Kidney glomerular epithelial cell (primary cell): ENCODE data around the gene CCNY.
"Not testable (repeated sequence)": the region's sequence is repeated elsewhere in the genome, so short reads cannot be mapped to it uniquely, and the experiment has no call there.

Source experiments
- DNase-seq: peaks from one replicate; lab custom pipeline; 2025; lab: John Stamatoyannopoulos, UW

The CCNY gene

DNA sequence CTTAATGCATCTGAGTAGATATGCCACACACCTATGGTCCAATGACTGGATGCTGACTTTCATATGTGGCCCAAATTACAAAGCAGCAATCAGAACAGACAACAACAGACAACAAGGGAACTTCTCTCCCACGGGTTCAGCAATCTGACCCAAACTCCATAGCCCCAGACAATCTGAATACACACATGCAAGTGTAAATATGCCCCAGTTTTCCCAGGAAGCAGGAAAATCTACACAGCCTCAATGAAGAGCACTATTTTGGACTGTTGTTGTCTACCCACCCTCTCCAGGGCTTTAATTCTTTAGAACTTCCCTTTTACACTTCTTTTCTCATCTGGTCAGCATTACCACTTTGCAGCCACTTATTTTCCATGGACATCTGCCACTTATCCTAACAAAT lies 2.0 kb upstream of the CCNY start:
- DNase-seq = no peak

DNA sequence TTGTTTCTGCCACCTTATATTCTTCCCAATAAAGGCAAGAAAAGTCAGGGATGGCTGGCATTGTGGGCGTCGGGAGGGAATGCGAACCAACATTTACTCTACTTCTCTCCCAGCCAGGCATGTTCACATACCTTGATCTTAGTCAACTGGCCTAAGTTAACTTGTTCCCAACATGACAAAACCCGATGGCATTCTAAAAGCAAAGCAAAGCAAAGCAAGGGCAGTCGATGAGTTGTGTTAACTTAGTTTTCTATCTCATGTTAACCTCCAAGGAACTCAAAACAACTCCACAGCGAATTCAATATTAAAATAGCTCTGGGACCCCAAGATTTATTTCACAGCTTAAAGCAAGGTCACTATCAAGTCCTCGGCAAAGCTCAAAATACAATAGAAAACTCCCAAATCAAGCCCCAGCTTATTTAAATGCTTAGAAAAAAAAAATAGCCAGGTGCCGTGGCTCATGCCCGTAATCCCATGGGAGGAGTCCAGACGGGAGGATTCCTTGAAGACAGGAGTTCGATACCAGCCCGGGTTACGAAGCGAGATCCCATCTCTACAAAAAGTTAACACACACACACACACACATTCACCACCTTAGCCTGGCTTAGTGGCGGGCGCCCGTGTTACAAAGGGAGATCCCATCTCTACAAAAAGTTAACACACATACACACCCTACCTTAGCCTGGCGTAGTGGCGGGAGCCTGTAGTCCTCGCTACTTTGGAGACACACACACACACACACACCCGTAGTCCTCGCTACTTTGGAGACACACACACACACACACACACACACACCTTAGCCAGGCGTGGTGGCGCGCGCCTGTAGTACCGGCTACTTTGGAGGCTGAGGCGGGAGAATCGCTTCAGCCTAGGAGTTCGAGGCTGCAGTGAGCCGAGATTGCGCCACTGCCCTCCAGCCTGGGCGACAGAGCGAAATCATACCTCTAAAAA lies 901 bp upstream of the CCNY start:
- peak; percentile 43 for DNase-seq

DNA sequence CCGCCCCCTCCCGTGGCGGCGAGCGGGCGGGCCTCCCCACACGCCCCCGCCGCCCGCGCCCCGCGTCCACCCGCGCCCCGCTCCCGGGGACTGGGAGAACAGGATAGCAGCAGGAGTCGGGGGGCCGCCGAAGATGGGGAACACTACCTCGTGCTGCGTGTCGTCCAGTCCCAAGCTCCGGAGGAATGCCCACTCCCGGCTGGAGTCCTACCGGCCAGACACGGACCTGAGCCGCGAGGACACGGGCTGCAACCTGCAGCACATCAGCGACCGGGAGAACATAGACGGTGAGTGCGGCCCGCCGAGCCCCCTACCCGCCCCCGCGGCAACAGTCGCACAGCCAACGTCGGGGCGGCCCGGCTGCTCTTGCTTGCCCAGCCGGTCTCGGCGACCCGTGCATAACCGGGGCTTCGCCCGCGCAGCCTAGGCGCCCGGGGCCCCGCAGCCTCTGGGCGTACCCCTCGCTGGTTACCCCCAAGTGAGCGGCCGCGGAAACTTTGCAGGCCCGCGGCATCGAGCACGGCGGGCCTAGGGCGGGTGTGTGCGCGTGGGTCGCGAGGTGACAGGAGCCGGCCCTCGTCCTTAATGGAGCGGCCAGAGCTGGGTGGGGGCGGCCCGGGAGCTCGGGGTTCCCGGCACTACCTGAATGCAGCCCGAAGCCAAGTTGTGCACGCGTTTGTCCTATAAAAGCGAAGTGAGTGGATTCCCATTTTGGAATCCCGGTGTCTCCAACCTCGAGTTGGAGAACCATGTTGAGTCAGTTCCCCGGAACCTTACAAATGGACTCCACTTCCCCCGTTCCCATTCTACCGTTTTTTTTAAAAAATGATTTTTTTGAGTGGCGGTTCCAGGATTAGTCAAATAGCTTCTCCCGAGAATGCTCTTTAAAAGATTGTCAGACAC lies 863 bp downstream of the CCNY start:
- DNase-seq = no peak

DNA sequence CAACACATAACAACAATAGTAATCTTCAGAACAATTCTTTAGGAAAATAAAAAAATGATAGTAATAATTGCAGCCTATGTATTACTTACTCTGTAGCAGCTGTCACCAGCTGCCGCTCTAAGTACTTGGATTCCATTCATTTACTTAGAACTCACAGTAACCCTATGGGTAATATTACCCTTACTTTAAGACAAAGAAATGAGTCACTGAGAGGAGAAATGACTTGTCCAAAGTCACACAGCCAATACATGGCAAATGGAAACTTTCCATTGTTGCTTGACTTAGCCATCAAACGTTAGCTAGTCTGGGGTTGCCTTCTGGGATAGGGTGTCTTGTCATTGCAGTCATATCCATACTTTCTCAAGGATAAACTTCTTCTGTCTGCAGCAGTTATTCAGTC lies 3.6 kb downstream of the CCNY start:
- DNase-seq = no peak

DNA sequence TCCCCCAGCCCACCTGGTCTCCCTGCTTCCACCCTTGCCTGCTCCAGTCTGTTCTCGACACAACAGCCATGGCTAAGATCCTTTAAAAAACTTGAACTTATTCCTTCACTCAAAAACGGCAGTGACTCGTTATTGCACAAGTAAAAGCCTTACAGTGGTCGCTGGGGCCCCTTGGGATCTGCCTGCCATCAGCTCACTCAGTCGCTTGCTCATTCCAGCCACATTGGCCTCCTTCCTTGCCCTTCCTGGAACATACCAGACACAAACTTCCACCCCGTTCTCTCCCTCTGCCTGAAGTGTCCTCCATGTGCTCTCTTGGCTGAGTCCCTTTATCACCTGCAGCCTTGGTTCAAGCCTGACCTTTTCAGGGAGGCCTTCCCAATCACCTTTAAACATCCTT lies 4.7 kb downstream of the CCNY start:
- no peak for DNase-seq

DNA sequence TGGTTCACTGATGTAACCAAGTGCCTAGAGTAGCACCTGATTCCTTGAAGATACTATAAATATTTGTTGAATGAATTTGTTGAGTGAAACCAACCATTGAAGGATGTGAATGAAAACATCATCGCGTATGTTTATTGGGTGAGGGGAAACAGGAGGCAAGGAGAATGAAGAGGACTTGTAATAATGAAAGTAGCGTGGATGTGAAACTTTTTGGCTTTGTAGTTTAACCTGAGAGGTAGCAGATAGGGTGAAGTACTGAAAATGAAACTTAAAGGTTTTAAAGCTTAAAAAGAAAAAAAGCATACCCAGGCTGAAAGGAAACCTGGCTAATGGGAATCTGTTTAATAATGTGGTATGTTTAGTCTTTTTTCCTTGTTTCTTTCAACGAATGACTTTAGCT lies 5.2 kb downstream of the CCNY start:
- DNase-seq = no peak

DNA sequence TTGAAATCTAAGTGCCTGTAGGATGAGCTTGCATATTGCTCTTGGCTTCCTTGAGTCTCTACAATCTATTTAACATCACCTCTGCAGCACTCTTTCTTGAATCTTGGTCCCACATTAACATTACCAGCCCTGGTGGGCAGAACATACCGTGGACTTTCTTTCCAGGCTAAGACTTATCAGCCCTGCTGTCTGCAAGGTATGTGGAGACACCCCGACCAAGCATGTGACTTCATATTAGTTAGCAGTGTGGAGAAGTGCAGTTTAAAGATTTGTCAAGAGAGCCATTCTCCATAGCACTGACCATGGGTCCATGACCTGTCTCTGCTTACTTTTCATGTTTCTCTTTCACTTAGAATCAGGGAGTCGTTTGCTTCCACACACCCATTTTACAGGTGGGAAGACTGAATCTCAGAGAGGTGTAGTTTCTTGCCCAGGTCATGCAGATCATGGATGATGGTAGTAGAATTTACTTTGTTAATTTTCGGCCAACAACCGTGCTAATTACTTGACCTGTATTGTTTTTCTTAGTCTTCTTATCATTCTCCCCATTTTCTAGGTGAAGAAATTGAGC lies 6.0 kb downstream of the CCNY start:
- no peak for DNase-seq

DNA sequence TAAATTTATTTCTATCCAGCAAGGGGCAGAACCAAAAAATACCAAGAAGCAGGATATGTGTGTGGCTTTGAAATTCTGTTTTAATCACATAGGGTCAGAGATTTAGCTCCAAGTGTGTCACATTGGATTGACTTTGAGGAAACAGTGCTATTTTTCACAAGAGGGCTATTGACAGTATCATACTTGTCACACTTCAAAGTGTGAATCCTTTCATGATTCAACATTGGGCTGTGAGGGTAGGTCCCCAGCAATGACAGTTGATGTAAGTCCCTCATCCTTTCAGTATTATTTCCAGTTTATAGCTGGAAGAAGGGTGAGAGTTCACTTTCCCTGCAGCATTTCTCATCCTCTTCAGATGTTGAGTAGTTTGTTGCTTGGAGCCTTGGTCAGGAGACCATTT lies 7.4 kb downstream of the CCNY start:
- no peak for DNase-seq

DNA sequence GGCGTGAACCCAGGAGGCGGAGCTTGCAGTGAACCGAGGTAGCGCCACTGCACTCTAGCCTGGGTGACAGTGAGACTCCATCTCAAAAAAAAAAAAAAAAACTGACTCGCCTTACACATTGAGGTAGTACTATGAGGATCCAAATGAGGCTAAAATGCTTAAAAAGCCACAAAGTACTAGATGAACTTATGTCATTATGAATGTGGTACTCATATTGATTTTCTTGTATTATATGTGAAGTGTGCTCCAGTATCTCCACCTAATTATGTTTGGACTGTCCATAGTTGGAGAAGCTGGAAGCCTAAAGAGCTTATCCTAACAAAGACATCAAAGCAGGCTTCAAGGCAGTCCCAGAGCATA lies 9.1 kb downstream of the CCNY start:
- no peak for DNase-seq

DNA sequence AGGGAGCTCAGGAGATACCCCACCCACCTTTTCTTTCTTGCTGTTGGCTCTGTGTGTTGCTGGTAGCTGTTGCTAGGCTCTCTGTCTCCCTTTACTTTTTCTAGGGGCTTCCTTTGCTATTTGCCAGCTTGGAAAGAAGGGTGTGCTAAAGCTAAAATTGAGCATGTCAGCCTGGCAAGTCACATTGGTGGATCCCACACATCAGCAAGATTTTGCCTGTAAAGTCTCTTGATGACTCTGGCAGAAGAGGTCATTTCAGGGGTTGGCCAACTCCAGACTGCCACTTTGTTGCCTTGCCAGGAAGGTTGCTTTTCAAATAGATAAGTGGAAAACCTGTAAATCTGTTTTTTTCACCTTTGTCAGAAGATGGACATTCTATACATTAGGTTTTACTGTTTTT lies 9.9 kb downstream of the CCNY start:
- no peak for DNase-seq

DNA sequence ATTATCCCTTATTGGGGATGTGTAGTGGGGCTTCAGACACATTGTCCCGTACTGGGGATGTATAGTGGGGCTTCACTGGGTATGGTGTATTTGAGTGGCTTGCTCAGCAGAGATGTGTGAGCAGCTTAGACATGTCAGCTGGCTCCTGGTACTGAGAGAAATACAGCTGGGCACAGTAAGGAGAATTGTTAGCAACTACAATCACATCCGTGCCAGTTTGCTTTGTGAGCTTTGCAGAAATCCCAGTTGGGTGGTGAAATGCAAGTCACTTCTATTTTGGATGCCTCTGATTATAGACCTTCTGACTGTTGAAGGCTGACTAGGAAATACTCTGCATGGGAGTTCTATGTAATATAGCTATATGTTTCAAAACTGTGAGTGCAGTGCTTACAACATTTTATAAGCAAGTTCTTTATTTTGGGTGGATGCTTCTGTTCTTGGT lies 10.8 kb downstream of the CCNY start:
- DNase-seq = no peak

DNA sequence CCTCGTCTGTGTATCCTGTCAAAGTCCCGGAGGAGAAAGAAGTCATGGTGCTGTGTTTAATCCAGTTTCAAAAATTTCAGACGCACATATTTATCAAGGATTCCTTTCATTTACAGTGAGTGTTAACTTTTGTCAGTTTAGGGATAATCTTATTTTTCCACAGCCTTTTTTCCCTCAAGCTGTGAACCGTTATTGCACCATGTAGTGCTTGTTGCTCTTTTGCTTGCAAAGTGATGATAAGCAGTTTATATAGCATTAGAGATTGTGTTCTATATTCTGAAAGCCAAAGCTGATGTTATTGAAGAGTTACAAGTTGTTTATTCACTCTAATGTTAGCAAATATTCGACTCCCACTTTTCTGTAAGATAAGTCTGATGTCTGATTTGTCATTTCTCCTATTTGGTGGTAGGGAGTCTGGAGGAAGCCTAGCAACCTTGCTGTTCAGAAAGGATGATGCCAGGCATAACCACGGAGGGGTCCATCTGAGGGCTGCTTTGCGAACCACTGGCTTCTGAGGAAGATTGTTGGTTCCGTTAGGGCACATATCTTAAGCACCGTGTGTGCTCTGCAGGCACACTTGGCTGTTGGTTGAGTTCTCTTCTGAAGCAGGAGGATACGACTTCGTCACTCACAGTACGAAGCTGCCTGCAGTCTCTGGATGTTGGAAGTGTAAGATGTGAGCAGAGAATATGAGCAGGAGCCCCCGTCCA lies 11.7 kb downstream of the CCNY start:
- DNase-seq = no peak

DNA sequence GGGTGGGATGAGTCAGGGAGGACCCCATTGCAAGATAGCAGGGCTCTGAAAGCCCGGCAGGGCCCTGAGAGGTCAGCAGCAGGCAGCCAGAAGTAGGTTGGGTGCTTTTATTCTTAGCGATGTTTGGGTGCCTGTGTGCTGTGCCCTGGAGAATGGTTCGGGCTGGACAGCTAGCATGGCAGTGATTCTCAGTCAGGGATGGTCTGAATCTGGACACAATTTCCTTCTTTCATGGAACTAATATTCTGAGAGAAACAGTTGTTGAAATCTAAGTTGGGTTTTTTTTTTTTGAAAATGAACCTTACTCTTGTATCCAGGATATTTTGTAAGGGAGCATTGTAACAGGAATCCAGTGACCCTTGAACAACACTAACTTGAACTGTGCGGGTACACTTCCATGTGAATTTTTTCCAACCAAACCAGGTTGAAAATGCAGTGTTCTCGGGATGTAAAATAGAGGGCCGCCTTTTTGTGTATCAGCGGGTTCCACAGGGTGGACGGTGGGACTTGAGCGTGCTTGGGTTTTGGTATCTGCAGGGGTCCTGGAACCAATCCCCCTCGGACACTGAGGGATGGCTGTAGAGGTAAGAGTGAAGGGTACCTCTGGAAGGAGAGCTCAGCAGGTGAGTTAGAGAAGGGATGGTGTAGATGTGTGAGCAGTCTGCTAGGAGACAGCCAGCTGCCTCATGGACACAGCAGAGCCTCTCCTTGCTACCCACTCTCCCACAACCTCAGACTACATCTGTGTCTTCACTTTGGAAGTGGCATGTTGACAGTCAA lies 12.5 kb downstream of the CCNY start:
- no peak for DNase-seq

DNA sequence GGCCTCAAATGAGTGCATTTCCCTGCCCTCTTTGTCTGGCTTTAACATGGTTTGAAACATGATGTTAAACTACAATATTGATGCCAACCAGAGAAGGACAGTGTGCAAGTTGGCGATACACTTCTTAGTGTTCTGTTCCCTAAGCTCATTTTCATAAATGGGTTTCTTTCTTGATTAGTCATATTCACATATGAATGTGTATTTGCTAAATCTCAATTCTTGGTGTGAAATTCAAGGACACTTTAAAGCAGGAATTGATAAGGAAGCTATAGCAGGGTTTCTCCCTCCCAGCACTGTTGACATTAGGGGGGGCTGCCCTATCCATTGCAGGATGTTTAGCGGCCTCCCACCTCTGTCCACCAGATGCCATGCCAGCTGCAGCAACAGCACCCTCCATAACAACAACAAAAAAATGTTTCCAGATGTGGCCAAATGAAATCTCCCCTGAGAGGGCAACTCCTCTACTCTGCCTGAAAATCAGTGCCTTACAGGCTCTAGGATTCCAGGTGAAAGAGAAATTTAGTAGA lies 13.1 kb downstream of the CCNY start:
- no peak for DNase-seq

DNA sequence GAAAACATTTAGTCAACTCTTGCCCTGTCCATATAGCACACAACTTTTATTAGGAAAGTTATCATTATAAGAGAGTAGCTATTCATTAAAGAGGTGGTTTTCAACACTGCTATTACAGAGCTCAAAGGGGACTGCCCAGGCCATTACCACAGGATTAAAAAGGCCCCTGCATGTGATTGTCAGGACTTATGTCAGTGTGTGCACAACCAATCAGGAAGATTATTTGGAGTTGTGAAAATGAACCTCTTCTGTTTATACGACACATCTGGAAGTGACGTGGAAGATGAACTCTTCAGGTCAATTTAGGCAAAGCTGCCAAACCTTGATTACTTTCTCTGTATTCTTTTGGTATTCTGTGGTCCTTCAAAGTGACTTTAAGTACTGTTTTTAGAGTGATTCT lies 14.7 kb downstream of the CCNY start:
- DNase-seq = no peak

DNA sequence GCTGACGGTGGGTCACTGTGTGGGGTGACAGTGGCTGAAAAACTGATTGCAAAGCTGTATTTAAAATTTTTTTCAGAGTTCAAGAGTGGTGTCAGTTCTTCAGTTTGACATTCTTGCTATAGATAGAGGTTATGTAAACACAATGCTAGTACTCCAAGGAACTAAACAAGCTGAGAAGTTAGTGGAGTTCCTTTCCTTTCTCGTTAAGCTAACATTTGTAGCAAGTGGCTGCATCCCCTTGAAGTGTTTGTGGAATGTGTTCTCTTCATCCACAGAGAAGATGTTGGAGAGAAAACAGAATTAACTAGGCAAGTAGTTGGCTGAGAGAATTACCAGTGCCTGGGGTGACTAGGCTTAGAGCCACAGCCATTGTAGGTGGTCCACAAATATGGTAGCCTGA lies 15.8 kb downstream of the CCNY start:
- DNase-seq = no peak

DNA sequence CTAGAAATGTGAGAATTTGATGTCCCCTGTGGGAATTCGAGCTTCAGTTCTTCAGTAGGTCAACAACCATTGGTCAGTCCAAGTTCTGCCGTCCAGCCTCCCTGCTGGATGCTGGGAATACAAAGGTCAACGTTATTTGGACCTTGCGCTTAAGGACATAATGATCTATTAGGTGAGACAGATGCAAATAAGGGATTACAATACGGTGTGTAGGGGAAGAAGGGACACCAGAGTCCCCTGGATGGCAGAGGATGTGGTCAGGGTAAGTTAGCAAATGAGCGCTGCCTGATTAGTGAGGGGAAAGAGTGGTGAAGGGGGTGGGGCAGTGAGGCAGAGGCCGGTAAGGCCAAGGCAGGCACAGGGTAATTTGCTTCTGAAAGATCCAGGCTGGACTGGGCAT lies 16.2 kb downstream of the CCNY start:
- no peak for DNase-seq

DNA sequence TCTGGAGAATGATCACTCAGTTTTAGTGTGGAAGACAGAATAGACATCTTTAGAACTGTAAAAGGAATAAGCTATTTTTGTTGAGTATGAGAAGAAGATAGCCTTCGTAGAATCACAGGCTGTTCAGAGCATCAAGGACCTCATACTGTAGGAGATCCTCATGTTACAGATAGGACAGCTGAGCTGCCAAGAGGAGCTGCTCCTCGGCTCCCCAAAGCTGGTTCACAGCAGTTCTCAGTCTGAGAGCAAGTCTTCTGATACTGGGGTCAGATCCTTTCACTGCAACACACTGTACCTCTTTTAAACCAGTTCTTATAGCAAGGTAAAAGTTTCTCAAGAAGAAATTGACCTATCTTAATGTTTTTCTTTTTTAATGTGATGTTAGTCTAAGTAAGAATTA lies 17.1 kb downstream of the CCNY start:
- DNase-seq = no peak

DNA sequence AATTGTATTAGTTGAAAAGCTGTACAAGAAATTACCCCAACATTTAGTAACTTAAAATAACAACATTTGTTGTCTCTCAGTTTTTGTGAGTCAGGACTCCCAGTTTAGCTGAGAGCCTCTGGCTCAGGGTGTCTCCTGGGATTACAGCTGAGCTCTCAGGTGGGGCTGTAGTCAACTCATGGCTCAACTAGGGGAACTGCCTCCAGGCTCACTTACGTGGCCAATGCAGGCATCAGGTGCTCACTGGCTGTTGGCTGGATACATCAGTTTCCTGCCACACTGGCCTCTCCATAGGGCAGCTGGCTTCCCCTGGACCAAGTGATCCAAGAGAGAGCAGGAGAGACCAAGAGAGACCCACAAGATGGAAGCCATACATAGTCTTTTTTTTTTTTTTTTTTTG lies 17.5 kb downstream of the CCNY start:
- no peak for DNase-seq

DNA sequence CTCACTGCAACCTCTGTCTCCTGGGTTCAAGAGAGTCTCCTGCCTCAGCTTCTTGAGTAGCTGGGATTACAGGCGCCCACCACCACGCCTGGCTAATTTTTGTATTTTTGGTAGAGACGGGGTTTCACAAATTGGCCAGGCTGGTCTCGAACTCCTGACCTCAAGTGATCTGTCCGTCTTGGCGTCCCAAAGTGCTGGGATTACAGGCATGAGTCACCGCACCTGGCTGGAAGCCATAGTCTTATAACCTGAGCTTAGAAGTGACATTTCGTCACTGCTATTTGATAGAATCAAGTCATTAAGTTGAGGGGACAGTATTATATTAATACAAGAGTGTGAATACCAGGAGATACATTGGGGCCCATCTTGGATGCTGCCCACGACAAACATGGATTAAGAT lies 17.9 kb downstream of the CCNY start:
- not testable (repeated sequence) for DNase-seq
